Kidney epithelial cell (primary cell): ENCODE measurements around the gene DLGAP3. TPM values are rescaled to one million over a fixed set of nuclear protein-coding genes. Genes with fewer than 3 reads are reported as not detected.

Experiments
- DNase-seq: peaks from one replicate; pipeline ENCODE4 v3.0.0-alpha.2; 2010; ENCODE audit warnings: low read depth
- H3K27me3 ChIP-seq: 2 replicates; pipeline ENCODE4 v1.6.0; 2011; ENCODE audit warnings: low read length; ENCODE audit not compliant: control insufficient read depth, insufficient read depth
- H3K36me3 ChIP-seq: 2 replicates; pipeline ENCODE4 v1.5.1; 2011; ENCODE audit warnings: low read length; ENCODE audit not compliant: control insufficient read depth, insufficient read depth
- H3K4me3 ChIP-seq: 2 replicates; pipeline ENCODE4 v1.5.1; 2011; ENCODE audit warnings: low read depth, mild to moderate bottlenecking, control low read depth, low read length
- total RNA-seq: library from RNA; depleted of rRNA; stranded (reverse); fragments of >200 nt; gene quantifications from 2 replicates; pipeline ENCODE4 v1.2.3, GENCODE V29; 2015
- TF ChIP-seq, protein P1 (sequence below): IDR thresholded peaks from 2 replicates; pipeline ENCODE4 v1.5.1; 2011; ENCODE audit warnings: mild to moderate bottlenecking, moderate library complexity, low read length, control low read depth, inconsistent platforms; ENCODE audit not compliant: insufficient read depth, poor library complexity, severe bottlenecking

Gene DLGAP3
- total RNA-seq, 1 donor from 2014 or later = 0.75 TPM

DNA sequence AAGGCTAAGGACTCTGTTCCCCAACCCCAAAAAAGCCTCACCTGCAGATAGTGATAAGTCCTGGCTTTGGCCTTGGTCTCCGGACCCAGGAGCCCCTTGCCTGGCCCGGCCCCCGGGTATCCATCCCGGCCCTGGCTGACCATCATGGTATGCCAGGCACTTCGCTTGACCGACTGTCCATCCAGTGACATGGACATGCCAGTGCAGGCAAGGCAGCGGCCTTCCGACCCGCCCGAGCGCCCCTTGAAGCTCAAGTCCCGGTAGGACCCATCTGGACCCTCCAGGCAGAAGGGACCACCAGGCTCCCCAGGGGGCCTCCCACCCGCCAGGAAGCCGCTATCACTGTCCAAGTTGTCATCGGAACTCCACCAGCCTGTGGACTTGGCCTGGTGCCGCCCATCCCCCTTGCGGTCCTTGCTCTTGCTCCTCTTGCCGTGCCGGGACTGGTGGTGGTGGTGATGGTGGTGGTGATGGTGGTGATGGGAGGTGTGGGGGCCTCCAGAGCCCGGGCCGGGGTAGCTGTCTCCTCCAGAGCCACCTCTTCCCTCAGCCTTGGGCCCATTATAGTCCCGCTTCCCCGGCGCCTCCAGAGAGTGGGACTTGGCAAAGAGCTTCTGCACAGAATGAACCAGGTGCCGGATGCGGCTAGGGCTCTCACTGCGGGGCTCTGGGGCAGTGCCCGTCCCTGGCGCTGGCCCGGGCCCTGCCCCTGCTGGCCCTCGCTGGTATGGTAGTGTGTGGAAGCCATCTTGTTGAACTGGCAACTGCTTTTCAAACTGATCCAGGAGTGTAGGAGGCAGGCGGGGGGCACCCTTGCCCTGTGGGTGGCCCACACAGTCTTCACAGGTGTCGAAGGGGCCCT lies 25.0 kb downstream of the DLGAP3 start:
- no peaks in the 10 kb centered on the region for H3K36me3 ChIP-seq
- no peak for DNase-seq
- H3K27me3 ChIP-seq = peaks cover 15% of the 10 kb centered on the region
- TF ChIP-seq, protein P1, sequence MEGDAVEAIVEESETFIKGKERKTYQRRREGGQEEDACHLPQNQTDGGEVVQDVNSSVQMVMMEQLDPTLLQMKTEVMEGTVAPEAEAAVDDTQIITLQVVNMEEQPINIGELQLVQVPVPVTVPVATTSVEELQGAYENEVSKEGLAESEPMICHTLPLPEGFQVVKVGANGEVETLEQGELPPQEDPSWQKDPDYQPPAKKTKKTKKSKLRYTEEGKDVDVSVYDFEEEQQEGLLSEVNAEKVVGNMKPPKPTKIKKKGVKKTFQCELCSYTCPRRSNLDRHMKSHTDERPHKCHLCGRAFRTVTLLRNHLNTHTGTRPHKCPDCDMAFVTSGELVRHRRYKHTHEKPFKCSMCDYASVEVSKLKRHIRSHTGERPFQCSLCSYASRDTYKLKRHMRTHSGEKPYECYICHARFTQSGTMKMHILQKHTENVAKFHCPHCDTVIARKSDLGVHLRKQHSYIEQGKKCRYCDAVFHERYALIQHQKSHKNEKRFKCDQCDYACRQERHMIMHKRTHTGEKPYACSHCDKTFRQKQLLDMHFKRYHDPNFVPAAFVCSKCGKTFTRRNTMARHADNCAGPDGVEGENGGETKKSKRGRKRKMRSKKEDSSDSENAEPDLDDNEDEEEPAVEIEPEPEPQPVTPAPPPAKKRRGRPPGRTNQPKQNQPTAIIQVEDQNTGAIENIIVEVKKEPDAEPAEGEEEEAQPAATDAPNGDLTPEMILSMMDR = no peak
- H3K4me3 ChIP-seq = no peak overlapping the region

- DNase-seq = no peak
- Histone ChIP-seq H3K4me3 (no peak overlapping the region), H3K27me3 (peaks cover 15% of the 10 kb centered on the region), H3K36me3 (no peaks in the 10 kb centered on the region)
- TF ChIP-seq, protein P1 = no peak
Observed at GRCh38 chr1:34901919-34902318, 27.5 kb downstream of the DLGAP3 start.

DNA sequence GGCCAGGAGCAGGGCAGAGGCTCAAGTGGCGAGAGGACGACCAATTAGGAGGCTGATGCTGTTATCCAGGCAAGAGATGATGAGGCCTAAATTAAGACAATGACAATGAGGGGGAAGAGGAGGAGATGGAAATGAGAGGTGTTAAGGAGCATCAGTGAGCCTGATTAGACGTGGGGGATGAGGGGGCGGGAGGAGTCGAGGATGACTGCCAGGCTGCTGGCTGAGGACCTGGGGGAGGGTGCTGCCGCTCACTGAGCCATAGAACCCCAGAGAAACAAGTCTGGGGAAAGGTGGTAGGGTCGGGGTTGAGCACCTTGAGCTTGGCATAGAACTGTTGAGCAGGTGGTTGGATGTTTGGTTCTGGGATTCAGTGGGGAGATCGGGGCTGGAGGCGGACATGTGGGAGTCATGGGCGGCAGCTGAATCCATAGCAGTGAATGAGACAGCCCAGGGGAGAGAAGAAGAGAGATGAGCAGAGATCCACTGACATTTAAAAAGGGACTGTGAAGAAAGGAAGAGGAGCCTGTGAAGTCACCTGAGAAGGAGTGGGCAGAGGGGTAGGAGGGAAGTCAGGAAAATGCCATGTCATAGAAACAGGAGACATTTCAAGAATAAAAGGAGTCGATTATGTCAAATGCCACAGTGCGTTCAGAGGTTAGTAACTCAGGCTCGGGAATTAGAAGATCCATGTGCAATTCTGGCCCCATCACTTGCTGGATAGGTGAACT lies 28.5 kb downstream of the DLGAP3 start:
- TF ChIP-seq, protein P1 = no peak
- H3K27me3 ChIP-seq = peaks cover 15% of the 10 kb centered on the region
- no peak overlapping the region for H3K4me3 ChIP-seq
- H3K36me3 ChIP-seq = no peaks in the 10 kb centered on the region
- DNase-seq = no peak

- DNase-seq = no peak
- Histone ChIP-seq H3K36me3 (no peaks in the 10 kb centered on the region), H3K4me3 (no peak overlapping the region), H3K27me3 (peaks cover 15% of the 10 kb centered on the region)
- TF ChIP-seq, protein P1 = no peak
Observed at GRCh38 chr1:34899906-34900305, 29.5 kb downstream of the DLGAP3 start.

- H3K27me3 ChIP-seq = peaks cover 15% of the 10 kb centered on the region
- TF ChIP-seq, protein P1 = no peak
- H3K4me3 ChIP-seq = no peak overlapping the region
- no peak for DNase-seq
- no peaks in the 10 kb centered on the region for H3K36me3 ChIP-seq
Observed at GRCh38 chr1:34899471-34899870, 30.0 kb downstream of the DLGAP3 start.
